ENCODE results near the gene CBX2.

CBX2 gene

GRCh38 chr17:79801156-79802038 is 23.4 kb downstream of the CBX2 start:
- DNase-seq: no peak

GRCh38 chr17:79802039-79802735 is 24.2 kb downstream of the CBX2 start:
- no peak for DNase-seq

GRCh38 chr17:79802736-79803420 is 24.9 kb downstream of the CBX2 start:
- DNase-seq: no peak

GRCh38 chr17:79803421-79803996 is 25.6 kb downstream of the CBX2 start:
- no peak for DNase-seq

GRCh38 chr17:79803997-79804855 is 26.3 kb downstream of the CBX2 start:
- DNase-seq: no peak

- no peak for DNase-seq
Measured at GRCh38 chr17:79804856-79805696, 27.1 kb downstream of the CBX2 start.

GRCh38 chr17:79806446-79806760 is 28.5 kb downstream of the CBX2 start:
- no peak for DNase-seq

- no peak for DNase-seq
Measured at GRCh38 chr17:79806863-79807720, 29.1 kb downstream of the CBX2 start.

- peak; percentile 36 for DNase-seq
Measured at GRCh38 chr17:79808763-79809529, 31.0 kb downstream of the CBX2 start.

- peak; percentile 79 for DNase-seq
Measured at GRCh38 chr17:79809530-79810129, 31.7 kb downstream of the CBX2 start.

GRCh38 chr17:79810130-79811010 is 32.4 kb downstream of the CBX2 start:
- peak; percentile 95 for DNase-seq

- DNase-seq: peak; percentile 87
Measured at GRCh38 chr17:79811011-79811867, 33.3 kb downstream of the CBX2 start.

- DNase-seq: peak; percentile 82
Measured at GRCh38 chr17:79811868-79812352, 34.0 kb downstream of the CBX2 start.

- DNase-seq: peak; percentile 62
Measured at GRCh38 chr17:79812353-79813258, 34.7 kb downstream of the CBX2 start.

- DNase-seq: peak; percentile 58
Measured at GRCh38 chr17:79813297-79814126, 35.6 kb downstream of the CBX2 start.
